Activated CD4-positive, alpha-beta memory T cell treated with anti-CD3 and anti-CD28 coated beads, Interleukin-2, amount 10 ng/mL, durations not matched to agents 7 days and 5 days (primary cell): ENCODE measurements around the gene ZNF644. TPM values are rescaled to one million over a fixed set of nuclear protein-coding genes. Genes with fewer than 3 reads are reported as not detected.
"Not testable (repeated sequence)": the region's sequence is repeated elsewhere in the genome, so short reads cannot be mapped to it uniquely, and the experiment has no call there.

Experiments used
- CTCF ChIA-PET: fragments of 350-600 bp; sonication (Branson Sonifier 250); formaldehyde crosslinking; loops from one replicate; lab custom pipeline; 2021; ENCODE audit warnings: antibody characterized with exemption, inconsistent platforms; lab: Charles Lee
- POLR2A ChIA-PET: fragments of 350-600 bp; sonication (Branson Sonifier 250); formaldehyde crosslinking; loops from one replicate; lab custom pipeline; 2021; ENCODE audit warnings: antibody characterized with exemption; lab: Charles Lee
- DNase-seq: peaks from one replicate; pipeline ENCODE4 v3.0.0-alpha.2; 2020
- H3K27ac Mint-ChIP-seq: one replicate; pipeline ENCODE4 v1.8.0; 2021; ENCODE audit warnings: mild to moderate bottlenecking, mixed read lengths
- H3K27me3 Mint-ChIP-seq: one replicate; pipeline ENCODE4 v1.8.0; 2021; ENCODE audit warnings: mixed read lengths
- H3K36me3 Mint-ChIP-seq: one replicate; pipeline ENCODE4 v1.8.0; 2021; ENCODE audit warnings: low read depth, mixed read lengths
- H3K4me1 Mint-ChIP-seq: one replicate; pipeline ENCODE4 v1.8.0; 2021; ENCODE audit warnings: mixed read lengths
- H3K4me3 Mint-ChIP-seq: one replicate; pipeline ENCODE4 v1.8.0; 2021; ENCODE audit warnings: mild to moderate bottlenecking, mixed read lengths
- H3K9me3 Mint-ChIP-seq: one replicate; pipeline ENCODE4 v1.8.0; 2021; ENCODE audit warnings: mixed read lengths
- total RNA-seq, 2 experiments: library from RNA; stranded (reverse); gene quantifications; one replicate each; pipeline ENCODE4 v1.2.3, GENCODE V29; 2021

The ZNF644 gene
- total RNA-seq, 2 experiments from 2014 or later, result 50.9 to 56.1 TPM

- peaks cover 27% of the 10 kb centered on the region for H3K36me3 Mint-ChIP-seq
- H3K27ac Mint-ChIP-seq, H3K4me1 Mint-ChIP-seq, POLR2A ChIA-PET, H3K9me3 Mint-ChIP-seq, CTCF ChIA-PET, H3K27me3 Mint-ChIP-seq, DNase-seq, H3K4me3 Mint-ChIP-seq: not testable (repeated sequence)
These were observed 128.2 kb downstream of the ZNF644 start for GRCh38 chr1:90893679-90894078.

DNA sequence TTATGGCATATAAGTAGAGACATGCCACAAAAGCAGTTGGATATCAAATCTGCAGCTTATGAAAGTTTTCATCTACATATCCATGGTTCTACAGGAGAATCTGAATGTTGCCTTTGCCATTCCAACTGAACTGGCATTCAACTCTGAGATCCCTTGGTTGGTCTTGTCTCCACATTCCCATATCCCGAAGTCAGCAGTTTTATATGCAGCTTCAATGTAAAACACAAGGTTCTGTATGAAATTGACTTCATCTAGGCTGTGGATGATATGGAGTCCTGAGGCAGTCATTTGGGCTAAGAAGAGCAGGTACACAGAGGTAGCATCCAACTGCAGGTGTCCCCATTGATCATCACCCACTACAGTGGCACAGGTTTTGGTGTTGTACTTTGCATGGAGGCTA is 129.0 kb downstream of the ZNF644 start:
- H3K27ac Mint-ChIP-seq, POLR2A ChIA-PET, H3K4me1 Mint-ChIP-seq, H3K9me3 Mint-ChIP-seq, CTCF ChIA-PET, DNase-seq, H3K4me3 Mint-ChIP-seq, H3K27me3 Mint-ChIP-seq: not testable (repeated sequence)
- peaks cover 23% of the 10 kb centered on the region for H3K36me3 Mint-ChIP-seq

GRCh38 chr1:90892196-90892595 is 129.6 kb downstream of the ZNF644 start:
- H3K27me3 Mint-ChIP-seq, POLR2A ChIA-PET, DNase-seq, H3K4me3 Mint-ChIP-seq, H3K9me3 Mint-ChIP-seq, H3K4me1 Mint-ChIP-seq, H3K27ac Mint-ChIP-seq, CTCF ChIA-PET: not testable (repeated sequence)
- H3K36me3 Mint-ChIP-seq, result peaks cover 23% of the 10 kb centered on the region

- H3K9me3 Mint-ChIP-seq, DNase-seq, H3K27me3 Mint-ChIP-seq, CTCF ChIA-PET, POLR2A ChIA-PET, H3K4me3 Mint-ChIP-seq, H3K27ac Mint-ChIP-seq, H3K4me1 Mint-ChIP-seq: not testable (repeated sequence)
- peaks cover 20% of the 10 kb centered on the region for H3K36me3 Mint-ChIP-seq
These were observed 130.1 kb downstream of the ZNF644 start for GRCh38 chr1:90891756-90892155.

DNA sequence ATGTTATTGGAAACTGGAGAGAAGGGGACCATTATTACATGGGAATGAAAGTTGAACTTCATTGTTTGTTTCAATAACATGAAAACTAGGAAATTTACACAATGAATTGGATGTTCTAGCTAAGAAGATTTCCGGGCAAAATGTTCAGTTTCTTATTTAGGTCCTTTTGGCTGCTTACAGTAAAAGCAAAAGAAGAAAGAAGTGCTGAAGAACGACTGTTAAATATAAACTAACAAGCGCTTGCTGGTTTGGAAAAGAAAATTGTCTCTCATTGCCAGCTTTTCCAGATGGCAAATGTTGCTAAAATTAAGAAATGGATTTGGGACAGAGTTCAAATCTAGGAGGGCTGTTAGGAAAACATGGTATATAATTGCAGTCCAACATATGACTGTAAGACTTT is 139.6 kb downstream of the ZNF644 start:
- DNase-seq, result no peak
- Mint-ChIP-seq H3K4me3 (no peak overlapping the region), H3K27ac (no peak overlapping the region), H3K36me3 (peaks cover 10% of the 10 kb centered on the region), H3K9me3 (peaks cover 28% of the 10 kb centered on the region), H3K27me3 (peaks cover 3% of the 10 kb centered on the region), H3K4me1 (no peaks in the 10 kb centered on the region)
- ChIA-PET POLR2A (no interaction called here), CTCF (no interaction called here)

DNA sequence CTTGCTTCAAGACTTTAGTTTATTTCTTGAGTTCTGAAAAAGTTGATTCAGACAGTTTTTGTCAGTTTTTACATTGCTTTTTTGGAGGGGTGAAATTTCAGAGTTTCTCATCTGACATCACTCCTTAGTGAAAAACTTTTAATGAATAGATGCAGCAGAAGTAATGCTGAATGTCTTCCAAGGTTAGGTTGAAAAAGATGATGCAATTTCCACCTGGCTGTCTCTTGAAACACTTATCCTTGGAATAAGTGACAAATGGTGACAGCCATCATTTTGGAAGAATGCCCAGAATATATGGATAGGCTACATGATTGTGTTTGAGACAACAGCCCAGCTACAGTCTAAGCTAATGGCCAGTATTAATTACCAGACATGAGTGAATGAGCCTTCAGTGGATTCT is 140.8 kb downstream of the ZNF644 start:
- no peak overlapping the region for H3K27ac Mint-ChIP-seq
- H3K9me3 Mint-ChIP-seq, result peaks cover 23% of the 10 kb centered on the region
- no peak overlapping the region for H3K4me3 Mint-ChIP-seq
- peaks cover 3% of the 10 kb centered on the region for H3K27me3 Mint-ChIP-seq
- POLR2A ChIA-PET, result no interaction called here
- DNase-seq, result no peak
- H3K36me3 Mint-ChIP-seq, result peaks cover 10% of the 10 kb centered on the region
- H3K4me1 Mint-ChIP-seq, result no peaks in the 10 kb centered on the region
- CTCF ChIA-PET, result no interaction called here

- H3K4me1 Mint-ChIP-seq, result no peaks in the 10 kb centered on the region
These were observed 142.6 kb downstream of the ZNF644 start for GRCh38 chr1:90879281-90879680.

GRCh38 chr1:90876101-90876500 is 145.7 kb downstream of the ZNF644 start:
- H3K27me3 Mint-ChIP-seq, result no peaks in the 10 kb centered on the region
- no peak overlapping the region for H3K27ac Mint-ChIP-seq
- no peak for DNase-seq
- no peaks in the 10 kb centered on the region for H3K4me1 Mint-ChIP-seq
- CTCF ChIA-PET, result interaction anchor here (0.7 kb wide), 1 partner anchor 128 kb away, joined by 3 read pairs; no protein-coding TSS in a partner anchor
- peaks cover 10% of the 10 kb centered on the region for H3K36me3 Mint-ChIP-seq
- POLR2A ChIA-PET, result no interaction called here
- no peak overlapping the region for H3K4me3 Mint-ChIP-seq
- peaks cover 21% of the 10 kb centered on the region for H3K9me3 Mint-ChIP-seq

More at GRCh38 chr1:90879281-90879680, 142.6 kb downstream of the ZNF644 start:
- ChIA-PET POLR2A (no interaction called here), CTCF (no interaction called here)
- no peak overlapping the region for H3K4me3 Mint-ChIP-seq
- no peak overlapping the region for H3K27ac Mint-ChIP-seq
- peaks cover 3% of the 10 kb centered on the region for H3K27me3 Mint-ChIP-seq
- peaks cover 10% of the 10 kb centered on the region for H3K36me3 Mint-ChIP-seq
- DNase-seq, result no peak
- H3K9me3 Mint-ChIP-seq, result peaks cover 24% of the 10 kb centered on the region
